Mucosa of descending colon (tissue), 3 donors: Measurements from ENCODE around the gene FNBP1L. TPM values are rescaled to one million over a fixed set of nuclear protein-coding genes. Genes with fewer than 3 reads are reported as not detected.

ENCODE experiments used
- ATAC-seq: fragments of 200-7000 bp; cut with Tn5 transposase; one replicate; pipeline ENCODE4 v1.9.1; 2020; ENCODE audit warnings: mild to moderate bottlenecking, moderate library complexity
- DNase-seq, 3 donors: peaks; one replicate each; pipeline ENCODE4 v3.0.0-alpha.2; 2020
- H3K36me3 ChIP-seq: fragments of 200-600 bp; one replicate; pipeline ENCODE4 v1.8.0; 2021; ENCODE audit warnings: low read depth, mild to moderate bottlenecking
- H3K4me1 ChIP-seq: fragments of 200-600 bp; one replicate; pipeline ENCODE4 v1.8.0; 2021; ENCODE audit warnings: low read depth, mild to moderate bottlenecking
- H3K4me3 ChIP-seq: fragments of 200-600 bp; one replicate; pipeline ENCODE4 v1.8.0; 2021; ENCODE audit warnings: mild to moderate bottlenecking
- H3K9me3 ChIP-seq: fragments of 200-600 bp; one replicate; pipeline ENCODE4 v1.8.0; 2021; ENCODE audit warnings: mild to moderate bottlenecking
- CTCF ChIP-seq: fragments of 200-600 bp; IDR thresholded peaks from one replicate; pipeline ENCODE4 v1.8.0; 2022; ENCODE audit warnings: antibody characterized with exemption, mild to moderate bottlenecking
- intact Hi-C, 2 donors: fragments of 100-400 bp; cut with DNase I in 1 of 2; cut with micrococcal nuclease in 1 of 2; formaldehyde crosslinking; loops; one replicate each; pipeline versions ENCODE4 v1.11.0 to v1.11.1; 2022; cut with DNase I, micrococcal nuclease
- total RNA-seq, 3 donors: library from RNA; stranded (reverse); fragmentation: NEBNext Ultra II Directional in 2 of 3; extraction: Animal tissue kit (Norgen Biotek cat#: 25700) in 2 of 3; gene quantifications; one replicate each; pipeline versions ENCODE4 v1.2.1 to v1.2.4, GENCODE V29; 2021 to 2023
- donor health status: DM: no; HTN: no; CAD: no; lungs with moderate emphysema.
- donor health status: DM: no; HTN: no; CAD: no.
- donor health status: DM: no; HTN: yes; CAD: no.

The FNBP1L gene
- total RNA-seq, 3 donors from 2014 or later: 32.7 to 49.1 (median 44.4) TPM

DNA sequence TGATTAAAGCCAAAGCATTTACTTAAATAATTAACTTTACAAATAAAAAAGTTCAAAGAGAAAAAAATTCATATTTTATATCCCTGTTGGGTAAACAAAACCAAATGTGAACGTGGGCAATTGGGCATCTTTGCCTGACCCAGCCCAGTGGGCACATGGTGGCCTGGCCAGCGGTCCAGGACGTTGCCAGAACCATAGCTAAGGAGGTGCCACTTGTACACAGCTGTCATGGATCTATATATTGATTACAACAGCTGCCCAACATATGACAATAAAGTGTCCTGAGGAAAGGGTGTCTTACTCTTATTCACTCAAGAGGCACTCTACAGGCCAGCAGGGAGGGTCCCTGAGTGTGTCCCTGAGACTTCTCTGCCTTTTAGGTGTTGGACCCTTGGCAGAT is 155.2 kb downstream of the FNBP1L start:
- intact Hi-C loops: loop anchor here in 1 of 2 donors (10.0 kb wide), 1 partner anchor 158 kb away; the partner anchor contains the start of gene FNBP1L
- DNase-seq (no peak), ATAC-seq (no peak)
- H3K4me3 ChIP-seq: no peak overlapping the region
- no peaks in the 10 kb centered on the region for H3K36me3 ChIP-seq
- no peak for TF ChIP-seq CTCF
- H3K9me3 ChIP-seq: no peaks in the 10 kb centered on the region
- H3K4me1 ChIP-seq: no peaks in the 10 kb centered on the region

DNA sequence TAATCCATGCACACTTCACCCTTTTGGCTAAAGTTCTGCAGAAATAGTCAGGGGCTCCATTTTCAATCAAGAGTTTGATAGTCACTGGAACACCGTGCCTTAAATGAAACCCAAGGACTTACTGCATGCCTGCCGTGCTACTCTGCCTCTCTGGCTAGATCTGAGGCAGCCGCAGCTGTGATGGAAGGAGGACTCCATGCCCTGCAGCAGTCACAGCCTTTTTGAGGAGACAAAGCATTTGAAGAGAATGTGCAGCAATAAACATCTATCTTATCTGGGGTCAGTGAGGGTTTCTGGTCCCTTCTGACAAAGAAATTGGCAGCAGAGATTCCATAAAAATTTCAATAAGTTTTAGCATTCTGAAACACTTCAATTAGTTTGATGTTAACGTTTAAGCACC is 155.7 kb downstream of the FNBP1L start:
- H3K4me1 ChIP-seq: no peaks in the 10 kb centered on the region
- intact Hi-C loops: loop anchor here in 1 of 2 donors (10.0 kb wide), 1 partner anchor 159 kb away; the partner anchor contains the start of gene FNBP1L
- H3K36me3 ChIP-seq: no peaks in the 10 kb centered on the region
- TF ChIP-seq CTCF: no peak
- H3K4me3 ChIP-seq: no peak overlapping the region
- DNase-seq (no peak), ATAC-seq (no peak)
- H3K9me3 ChIP-seq: no peaks in the 10 kb centered on the region

Other genes starting within 250 kb of the FNBP1L start
- 10 to 100 TPM; 45.1 to 50.3 (median 47.4) TPM for gene DR1, start 102.2 kb upstream of the FNBP1L start, total RNA-seq
- 10 to 100 TPM; 37.2 to 73.7 (median 54.3) TPM for gene BCAR3, start 233.7 kb downstream of the FNBP1L start, total RNA-seq